ENCODE measurements around the gene TRPM7. TPM values are rescaled to one million over a fixed set of nuclear protein-coding genes. Genes with fewer than 3 reads are reported as not detected.

Gene TRPM7
- total RNA-seq, 1 experiment from 2014 or later, result 35.1 TPM

GRCh38 chr15:50552238-50552637 lies 134.4 kb downstream of the TRPM7 start:
- no peaks in the 10 kb centered on the region for H3K79me2 ChIP-seq (ENCODE audit: insufficient read depth, low read length)
- Mint-ChIP-seq H3K27me3 (ENCODE audit: low read depth) (peaks cover 2% of the 10 kb centered on the region), H3K27ac (no peak overlapping the region), H3K4me1 (peaks cover 4 to 5% of the 10 kb centered on the region in 2 experiments; a peak in 3 of 4 replicates), H3K9me3 (no peaks in the 10 kb centered on the region; a peak in 1 of 5 replicates), H3K4me3 (no peak overlapping the region), H3K36me3 (ENCODE audit: insufficient read depth in 1 of 3, low read depth in 3 of 3) (peaks cover 0 to 5% (median 2%) of the 10 kb centered on the region in 3 experiments; a peak in 2 of 7 replicates)
- TF ChIP-seq, protein P1, sequence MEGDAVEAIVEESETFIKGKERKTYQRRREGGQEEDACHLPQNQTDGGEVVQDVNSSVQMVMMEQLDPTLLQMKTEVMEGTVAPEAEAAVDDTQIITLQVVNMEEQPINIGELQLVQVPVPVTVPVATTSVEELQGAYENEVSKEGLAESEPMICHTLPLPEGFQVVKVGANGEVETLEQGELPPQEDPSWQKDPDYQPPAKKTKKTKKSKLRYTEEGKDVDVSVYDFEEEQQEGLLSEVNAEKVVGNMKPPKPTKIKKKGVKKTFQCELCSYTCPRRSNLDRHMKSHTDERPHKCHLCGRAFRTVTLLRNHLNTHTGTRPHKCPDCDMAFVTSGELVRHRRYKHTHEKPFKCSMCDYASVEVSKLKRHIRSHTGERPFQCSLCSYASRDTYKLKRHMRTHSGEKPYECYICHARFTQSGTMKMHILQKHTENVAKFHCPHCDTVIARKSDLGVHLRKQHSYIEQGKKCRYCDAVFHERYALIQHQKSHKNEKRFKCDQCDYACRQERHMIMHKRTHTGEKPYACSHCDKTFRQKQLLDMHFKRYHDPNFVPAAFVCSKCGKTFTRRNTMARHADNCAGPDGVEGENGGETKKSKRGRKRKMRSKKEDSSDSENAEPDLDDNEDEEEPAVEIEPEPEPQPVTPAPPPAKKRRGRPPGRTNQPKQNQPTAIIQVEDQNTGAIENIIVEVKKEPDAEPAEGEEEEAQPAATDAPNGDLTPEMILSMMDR (conservative IDR thresholded peaks at IDR 0.05), result no peak
- H3K14ac ChIP-seq (ENCODE audit: insufficient read depth, low read length), result no peak overlapping the region
- no peaks in the 10 kb centered on the region for H3K27me3 ChIP-seq (ENCODE audit: insufficient read depth, low read length)
- H3K4ac ChIP-seq (ENCODE audit: low read depth, low read length), result no peak overlapping the region
- H3K79me1 ChIP-seq (ENCODE audit: insufficient read depth, low read depth, low read length, poor library complexity, severe bottlenecking), result no peaks in the 10 kb centered on the region
- no peak overlapping the region for H4K91ac ChIP-seq (ENCODE audit: insufficient read length, low read depth, low read length)
- no peak overlapping the region for H3K23ac ChIP-seq (ENCODE audit: insufficient read length, low read depth, low read length)
- no peak overlapping the region for H4K8ac ChIP-seq (replicated peaks; ENCODE audit: insufficient read length, low read depth, low read length)
- H3K9ac ChIP-seq (ENCODE audit: extremely low read depth, insufficient read length, low read length), result no peak overlapping the region
- H2AFZ ChIP-seq (ENCODE audit: low read length), result no peak overlapping the region
- no peaks in the 10 kb centered on the region for H3K4me1 ChIP-seq (ENCODE audit: insufficient read depth, low read length)
- no peak overlapping the region for H2BK20ac ChIP-seq (ENCODE audit: low read depth, low read length, poor library complexity, severe bottlenecking)
- H3K18ac ChIP-seq (ENCODE audit: insufficient read length, low read depth, low read length), result no peak overlapping the region
- H3K9me3 ChIP-seq (ENCODE audit: control insufficient read depth, low read depth, low read length), result no peaks in the 10 kb centered on the region
- H3K27ac ChIP-seq (ENCODE audit: insufficient read length, low read depth, low read length), result no peak overlapping the region
- no peak overlapping the region for H3T11ph ChIP-seq (ENCODE audit: low read length)
- no peak for DNase-seq
- H3K4me2 ChIP-seq (ENCODE audit: insufficient read depth, insufficient read length, low read length), result no peak overlapping the region
- H2BK120ac ChIP-seq (ENCODE audit: low read depth, low read length, poor library complexity, severe bottlenecking), result no peak overlapping the region
- no peak overlapping the region for H3K56ac ChIP-seq (ENCODE audit: insufficient read length, low read depth, low read length)
- H2BK5ac ChIP-seq (ENCODE audit: insufficient read length, low read length), result no peak overlapping the region
- H4K5ac ChIP-seq (ENCODE audit: insufficient read length, low read depth, low read length), result no peak overlapping the region
- WGBS (ENCODE audit: extremely low coverage, insufficient read length, low lambda C conversion rate), result no CpG with 5 or more reads among the region's 4 CpGs
- no peak overlapping the region for H2AK5ac ChIP-seq (ENCODE audit: insufficient read length, low read length)
- no peak overlapping the region for H2BK12ac ChIP-seq (ENCODE audit: insufficient read length, low read depth, low read length)
- no peak overlapping the region for H2BK15ac ChIP-seq (ENCODE audit: low read depth, low read length)
- no peaks in the 10 kb centered on the region for H3K23me2 ChIP-seq (ENCODE audit: insufficient read length, low read depth, low read length, poor library complexity, severe bottlenecking)
- H4K20me1 ChIP-seq (ENCODE audit: control insufficient read depth, insufficient read depth, insufficient read length), result no peaks in the 10 kb centered on the region
